A673 (cell line): ENCODE data around the gene THADA.

Source experiments
- CTCF ChIP-seq: fragments of 300-800, 200-600 bp; sonication (generic); conservative IDR thresholded peaks from 2 replicates; pipeline ENCODE4 v1.5.1; 2017; ENCODE audit warnings: low read depth, mild to moderate bottlenecking, antibody characterized with exemption, low read length, moderate library complexity, mixed read lengths
- EZH2 ChIP-seq: fragments of 200-600 bp; sonication (generic); IDR thresholded peaks from 2 replicates; pipeline ENCODE4 v1.6.1; 2017; ENCODE audit warnings: borderline replicate concordance, low read depth, mild to moderate bottlenecking, mixed read lengths, antibody characterized with exemption, low read length; ENCODE audit not compliant: poor library complexity, severe bottlenecking

GRCh38 chr2:43269074-43269572 is 326.7 kb downstream of the THADA start:
- TF ChIP-seq CTCF, result no peak
- no peak for TF ChIP-seq EZH2
